ENCODE results near the gene PSME2. TPM values are rescaled to one million over a fixed set of nuclear protein-coding genes. Genes with fewer than 3 reads are reported as not detected.

The PSME2 gene
- total and polyA plus RNA-seq, 2 of the 13 experiments (the other 11 are each of a cell fraction or from before 2014, with no cell fraction given), result 332 to 716 TPM

DNA sequence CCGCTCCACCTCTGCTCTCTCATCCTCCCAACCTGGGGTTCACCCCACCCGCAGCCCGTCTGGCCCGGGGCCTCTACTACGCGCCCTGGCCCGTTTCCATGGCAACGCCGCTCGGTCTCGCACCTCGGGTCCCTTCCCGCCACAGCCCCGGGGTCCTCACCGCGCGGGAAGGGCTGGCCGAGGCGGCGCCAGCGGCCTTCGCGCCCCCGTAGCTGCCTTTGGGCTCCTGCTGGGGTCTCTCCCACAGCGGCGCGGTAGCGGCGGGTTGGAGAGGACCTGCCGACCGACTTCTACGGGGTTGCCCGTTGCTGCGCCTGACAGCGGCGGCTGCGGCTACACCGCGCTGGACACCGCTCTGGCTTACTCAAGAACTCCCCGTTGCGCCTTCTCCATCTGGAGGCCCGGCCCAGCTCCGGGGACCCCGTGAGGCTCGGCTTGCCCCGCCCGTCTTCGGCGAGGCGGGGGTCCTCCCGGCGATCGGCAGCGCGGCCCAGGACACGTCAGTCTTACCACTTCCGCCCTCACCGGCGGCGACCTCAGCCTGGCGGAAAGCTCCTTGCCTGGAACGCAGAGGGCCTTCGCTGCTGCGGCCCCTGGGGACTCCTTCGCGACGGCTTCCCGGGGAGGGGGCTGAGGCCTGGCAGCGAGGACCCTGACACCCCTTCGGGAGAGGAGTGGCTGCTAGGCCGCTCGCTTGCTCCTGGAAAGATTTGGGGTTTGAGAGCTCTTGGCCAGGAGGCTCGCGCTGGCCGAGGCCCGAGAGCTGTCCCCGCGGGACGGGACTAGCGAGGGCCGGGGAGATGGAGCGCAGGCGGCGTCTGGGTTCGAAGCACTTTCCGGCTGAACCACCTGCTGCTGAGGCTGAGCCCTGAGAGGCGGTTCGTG, 49.0 kb upstream of the PSME2 start, which contains the start of gene TM9SF1 (continued):
- TF ChIP-seq, protein P1, sequence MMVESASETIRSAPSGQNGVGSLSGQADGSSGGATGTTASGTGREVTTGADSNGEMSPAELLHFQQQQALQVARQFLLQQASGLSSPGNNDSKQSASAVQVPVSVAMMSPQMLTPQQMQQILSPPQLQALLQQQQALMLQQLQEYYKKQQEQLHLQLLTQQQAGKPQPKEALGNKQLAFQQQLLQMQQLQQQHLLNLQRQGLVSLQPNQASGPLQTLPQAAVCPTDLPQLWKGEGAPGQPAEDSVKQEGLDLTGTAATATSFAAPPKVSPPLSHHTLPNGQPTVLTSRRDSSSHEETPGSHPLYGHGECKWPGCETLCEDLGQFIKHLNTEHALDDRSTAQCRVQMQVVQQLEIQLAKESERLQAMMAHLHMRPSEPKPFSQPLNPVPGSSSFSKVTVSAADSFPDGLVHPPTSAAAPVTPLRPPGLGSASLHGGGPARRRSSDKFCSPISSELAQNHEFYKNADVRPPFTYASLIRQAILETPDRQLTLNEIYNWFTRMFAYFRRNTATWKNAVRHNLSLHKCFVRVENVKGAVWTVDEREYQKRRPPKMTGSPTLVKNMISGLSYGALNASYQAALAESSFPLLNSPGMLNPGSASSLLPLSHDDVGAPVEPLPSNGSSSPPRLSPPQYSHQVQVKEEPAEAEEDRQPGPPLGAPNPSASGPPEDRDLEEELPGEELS (CRISPR knock-in tag; IDR thresholded peaks at IDR 0.05), result peak; percentile 61
- TF ChIP-seq POLR2AphosphoS5 (IDR thresholded peaks at IDR 0.05; ENCODE audit: low read depth, low read length), result peak; percentile 91
- no peak for TF ChIP-seq ZNF549 (CRISPR knock-in tag; IDR thresholded peaks at IDR 0.05)
- TF ChIP-seq, protein P2, sequence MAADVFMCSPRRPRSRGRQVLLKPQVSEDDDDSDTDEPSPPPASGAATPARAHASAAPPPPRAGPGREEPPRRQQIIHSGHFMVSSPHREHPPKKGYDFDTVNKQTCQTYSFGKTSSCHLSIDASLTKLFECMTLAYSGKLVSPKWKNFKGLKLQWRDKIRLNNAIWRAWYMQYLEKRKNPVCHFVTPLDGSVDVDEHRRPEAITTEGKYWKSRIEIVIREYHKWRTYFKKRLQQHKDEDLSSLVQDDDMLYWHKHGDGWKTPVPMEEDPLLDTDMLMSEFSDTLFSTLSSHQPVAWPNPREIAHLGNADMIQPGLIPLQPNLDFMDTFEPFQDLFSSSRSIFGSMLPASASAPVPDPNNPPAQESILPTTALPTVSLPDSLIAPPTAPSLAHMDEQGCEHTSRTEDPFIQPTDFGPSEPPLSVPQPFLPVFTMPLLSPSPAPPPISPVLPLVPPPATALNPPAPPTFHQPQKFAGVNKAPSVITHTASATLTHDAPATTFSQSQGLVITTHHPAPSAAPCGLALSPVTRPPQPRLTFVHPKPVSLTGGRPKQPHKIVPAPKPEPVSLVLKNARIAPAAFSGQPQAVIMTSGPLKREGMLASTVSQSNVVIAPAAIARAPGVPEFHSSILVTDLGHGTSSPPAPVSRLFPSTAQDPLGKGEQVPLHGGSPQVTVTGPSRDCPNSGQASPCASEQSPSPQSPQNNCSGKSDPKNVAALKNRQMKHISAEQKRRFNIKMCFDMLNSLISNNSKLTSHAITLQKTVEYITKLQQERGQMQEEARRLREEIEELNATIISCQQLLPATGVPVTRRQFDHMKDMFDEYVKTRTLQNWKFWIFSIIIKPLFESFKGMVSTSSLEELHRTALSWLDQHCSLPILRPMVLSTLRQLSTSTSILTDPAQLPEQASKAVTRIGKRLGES (CRISPR knock-in tag; IDR thresholded peaks at IDR 0.05; ENCODE audit: borderline replicate concordance), result peak; percentile 92
- TF ChIP-seq SNRNP70 (IDR thresholded peaks at IDR 0.05; ENCODE audit: low read depth, low read length), result no peak; the same call in 1 of the 2 replicates
- peak; percentile 67 to 99; a peak in 3 of 4 replicates for TF ChIP-seq KLF16 (CRISPR knock-in tag; IDR thresholded peaks at IDR 0.05)
- no peak for TF ChIP-seq CC2D1A (CRISPR knock-in tag; IDR thresholded peaks at IDR 0.05)
- TF ChIP-seq, protein P3, sequence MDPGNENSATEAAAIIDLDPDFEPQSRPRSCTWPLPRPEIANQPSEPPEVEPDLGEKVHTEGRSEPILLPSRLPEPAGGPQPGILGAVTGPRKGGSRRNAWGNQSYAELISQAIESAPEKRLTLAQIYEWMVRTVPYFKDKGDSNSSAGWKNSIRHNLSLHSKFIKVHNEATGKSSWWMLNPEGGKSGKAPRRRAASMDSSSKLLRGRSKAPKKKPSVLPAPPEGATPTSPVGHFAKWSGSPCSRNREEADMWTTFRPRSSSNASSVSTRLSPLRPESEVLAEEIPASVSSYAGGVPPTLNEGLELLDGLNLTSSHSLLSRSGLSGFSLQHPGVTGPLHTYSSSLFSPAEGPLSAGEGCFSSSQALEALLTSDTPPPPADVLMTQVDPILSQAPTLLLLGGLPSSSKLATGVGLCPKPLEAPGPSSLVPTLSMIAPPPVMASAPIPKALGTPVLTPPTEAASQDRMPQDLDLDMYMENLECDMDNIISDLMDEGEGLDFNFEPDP (CRISPR knock-in tag; conservative IDR thresholded peaks at IDR 0.05), result no peak; the same call in 1 of the 2 replicates
- peak; percentile 96 for TF ChIP-seq CREM (IDR thresholded peaks at IDR 0.05)
- TF ChIP-seq CREM (CRISPR knock-in tag; IDR thresholded peaks at IDR 0.05), result no peak
- TF ChIP-seq ATAD3A (CRISPR knock-in tag; IDR thresholded peaks at IDR 0.05), result peak; percentile 40; the same call in 1 of the 2 replicates
- TF ChIP-seq SATB2 (CRISPR knock-in tag; IDR thresholded peaks at IDR 0.05), result peak; percentile 79
- peak; percentile 72; the same call in 1 of the 2 replicates for TF ChIP-seq STAT5B (CRISPR knock-in tag; IDR thresholded peaks at IDR 0.05)
- peak; percentile 30; the same call in 1 of the 2 replicates for TF ChIP-seq ZNF720 (CRISPR knock-in tag; IDR thresholded peaks at IDR 0.05)
